ENCODE data around the gene TNFRSF18. TPM values are rescaled to one million over a fixed set of nuclear protein-coding genes. Genes with fewer than 3 reads are reported as not detected.

The TNFRSF18 gene
- total RNA-seq, 1 experiment from 2014 or later, result 0.83 TPM

DNA sequence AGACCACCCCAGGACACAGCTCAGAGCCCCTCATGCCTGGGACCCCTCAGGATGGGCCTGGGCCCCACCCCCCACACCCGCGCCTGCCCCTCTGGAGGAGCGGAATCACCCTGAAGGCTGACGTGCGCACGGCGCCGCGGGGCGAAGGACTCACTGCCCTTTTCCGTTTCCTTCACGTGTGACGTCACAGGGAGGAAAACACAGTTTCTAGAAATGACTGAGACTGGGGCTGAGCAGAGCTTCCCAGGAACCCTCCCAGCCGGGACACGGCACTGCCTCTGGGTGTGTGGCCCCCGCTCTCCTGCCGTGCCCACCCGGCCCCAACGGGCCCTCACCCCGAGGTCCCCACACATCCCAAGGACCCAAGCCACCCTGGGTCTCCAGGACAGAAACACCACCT is 12.9 kb upstream of the TNFRSF18 start:
- TF ChIP-seq, protein P1, sequence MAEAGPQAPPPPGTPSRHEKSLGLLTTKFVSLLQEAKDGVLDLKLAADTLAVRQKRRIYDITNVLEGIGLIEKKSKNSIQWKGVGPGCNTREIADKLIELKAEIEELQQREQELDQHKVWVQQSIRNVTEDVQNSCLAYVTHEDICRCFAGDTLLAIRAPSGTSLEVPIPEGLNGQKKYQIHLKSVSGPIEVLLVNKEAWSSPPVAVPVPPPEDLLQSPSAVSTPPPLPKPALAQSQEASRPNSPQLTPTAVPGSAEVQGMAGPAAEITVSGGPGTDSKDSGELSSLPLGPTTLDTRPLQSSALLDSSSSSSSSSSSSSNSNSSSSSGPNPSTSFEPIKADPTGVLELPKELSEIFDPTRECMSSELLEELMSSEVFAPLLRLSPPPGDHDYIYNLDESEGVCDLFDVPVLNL (CRISPR knock-in tag; IDR thresholded peaks at IDR 0.05; ENCODE audit: borderline replicate concordance, low read depth), result no peak
- TF ChIP-seq NFATC4 (CRISPR knock-in tag; IDR thresholded peaks at IDR 0.05) (no peak), NR1H2 (CRISPR knock-in tag; IDR thresholded peaks at IDR 0.05) (no peak), ATF1 (CRISPR knock-in tag; IDR thresholded peaks at IDR 0.05) (no peak), TEAD1 (CRISPR knock-in tag; IDR thresholded peaks at IDR 0.05) (no peak), NFYB (CRISPR knock-in tag; conservative IDR thresholded peaks at IDR 0.05; ENCODE audit: low read depth) (no peak), ZNF317 (CRISPR knock-in tag; IDR thresholded peaks at IDR 0.05; ENCODE audit: borderline replicate concordance, low read depth) (no peak), NFE2L1 (CRISPR knock-in tag; IDR thresholded peaks at IDR 0.05) (no peak), CREB1 (CRISPR knock-in tag; IDR thresholded peaks at IDR 0.05) (no peak)
- TF ChIP-seq, protein P2, sequence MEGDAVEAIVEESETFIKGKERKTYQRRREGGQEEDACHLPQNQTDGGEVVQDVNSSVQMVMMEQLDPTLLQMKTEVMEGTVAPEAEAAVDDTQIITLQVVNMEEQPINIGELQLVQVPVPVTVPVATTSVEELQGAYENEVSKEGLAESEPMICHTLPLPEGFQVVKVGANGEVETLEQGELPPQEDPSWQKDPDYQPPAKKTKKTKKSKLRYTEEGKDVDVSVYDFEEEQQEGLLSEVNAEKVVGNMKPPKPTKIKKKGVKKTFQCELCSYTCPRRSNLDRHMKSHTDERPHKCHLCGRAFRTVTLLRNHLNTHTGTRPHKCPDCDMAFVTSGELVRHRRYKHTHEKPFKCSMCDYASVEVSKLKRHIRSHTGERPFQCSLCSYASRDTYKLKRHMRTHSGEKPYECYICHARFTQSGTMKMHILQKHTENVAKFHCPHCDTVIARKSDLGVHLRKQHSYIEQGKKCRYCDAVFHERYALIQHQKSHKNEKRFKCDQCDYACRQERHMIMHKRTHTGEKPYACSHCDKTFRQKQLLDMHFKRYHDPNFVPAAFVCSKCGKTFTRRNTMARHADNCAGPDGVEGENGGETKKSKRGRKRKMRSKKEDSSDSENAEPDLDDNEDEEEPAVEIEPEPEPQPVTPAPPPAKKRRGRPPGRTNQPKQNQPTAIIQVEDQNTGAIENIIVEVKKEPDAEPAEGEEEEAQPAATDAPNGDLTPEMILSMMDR (IDR thresholded peaks at IDR 0.05), result no peak
- TF ChIP-seq, protein P3, sequence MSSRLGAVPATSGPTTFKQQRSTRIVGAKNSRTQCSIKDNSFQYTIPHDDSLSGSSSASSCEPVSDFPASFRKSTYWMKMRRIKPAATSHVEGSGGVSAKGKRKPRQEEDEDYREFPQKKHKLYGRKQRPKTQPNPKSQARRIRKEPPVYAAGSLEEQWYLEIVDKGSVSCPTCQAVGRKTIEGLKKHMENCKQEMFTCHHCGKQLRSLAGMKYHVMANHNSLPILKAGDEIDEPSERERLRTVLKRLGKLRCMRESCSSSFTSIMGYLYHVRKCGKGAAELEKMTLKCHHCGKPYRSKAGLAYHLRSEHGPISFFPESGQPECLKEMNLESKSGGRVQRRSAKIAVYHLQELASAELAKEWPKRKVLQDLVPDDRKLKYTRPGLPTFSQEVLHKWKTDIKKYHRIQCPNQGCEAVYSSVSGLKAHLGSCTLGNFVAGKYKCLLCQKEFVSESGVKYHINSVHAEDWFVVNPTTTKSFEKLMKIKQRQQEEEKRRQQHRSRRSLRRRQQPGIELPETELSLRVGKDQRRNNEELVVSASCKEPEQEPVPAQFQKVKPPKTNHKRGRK (CRISPR knock-in tag; IDR thresholded peaks at IDR 0.05; ENCODE audit: borderline replicate concordance), result no peak
- TF ChIP-seq, protein P4, sequence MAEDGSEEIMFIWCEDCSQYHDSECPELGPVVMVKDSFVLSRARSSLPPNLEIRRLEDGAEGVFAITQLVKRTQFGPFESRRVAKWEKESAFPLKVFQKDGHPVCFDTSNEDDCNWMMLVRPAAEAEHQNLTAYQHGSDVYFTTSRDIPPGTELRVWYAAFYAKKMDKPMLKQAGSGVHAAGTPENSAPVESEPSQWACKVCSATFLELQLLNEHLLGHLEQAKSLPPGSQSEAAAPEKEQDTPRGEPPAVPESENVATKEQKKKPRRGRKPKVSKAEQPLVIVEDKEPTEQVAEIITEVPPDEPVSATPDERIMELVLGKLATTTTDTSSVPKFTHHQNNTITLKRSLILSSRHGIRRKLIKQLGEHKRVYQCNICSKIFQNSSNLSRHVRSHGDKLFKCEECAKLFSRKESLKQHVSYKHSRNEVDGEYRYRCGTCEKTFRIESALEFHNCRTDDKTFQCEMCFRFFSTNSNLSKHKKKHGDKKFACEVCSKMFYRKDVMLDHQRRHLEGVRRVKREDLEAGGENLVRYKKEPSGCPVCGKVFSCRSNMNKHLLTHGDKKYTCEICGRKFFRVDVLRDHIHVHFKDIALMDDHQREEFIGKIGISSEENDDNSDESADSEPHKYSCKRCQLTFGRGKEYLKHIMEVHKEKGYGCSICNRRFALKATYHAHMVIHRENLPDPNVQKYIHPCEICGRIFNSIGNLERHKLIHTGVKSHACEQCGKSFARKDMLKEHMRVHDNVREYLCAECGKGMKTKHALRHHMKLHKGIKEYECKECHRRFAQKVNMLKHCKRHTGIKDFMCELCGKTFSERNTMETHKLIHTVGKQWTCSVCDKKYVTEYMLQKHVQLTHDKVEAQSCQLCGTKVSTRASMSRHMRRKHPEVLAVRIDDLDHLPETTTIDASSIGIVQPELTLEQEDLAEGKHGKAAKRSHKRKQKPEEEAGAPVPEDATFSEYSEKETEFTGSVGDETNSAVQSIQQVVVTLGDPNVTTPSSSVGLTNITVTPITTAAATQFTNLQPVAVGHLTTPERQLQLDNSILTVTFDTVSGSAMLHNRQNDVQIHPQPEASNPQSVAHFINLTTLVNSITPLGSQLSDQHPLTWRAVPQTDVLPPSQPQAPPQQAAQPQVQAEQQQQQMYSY (CRISPR knock-in tag; IDR thresholded peaks at IDR 0.05), result no peak
- TF ChIP-seq, protein P5, sequence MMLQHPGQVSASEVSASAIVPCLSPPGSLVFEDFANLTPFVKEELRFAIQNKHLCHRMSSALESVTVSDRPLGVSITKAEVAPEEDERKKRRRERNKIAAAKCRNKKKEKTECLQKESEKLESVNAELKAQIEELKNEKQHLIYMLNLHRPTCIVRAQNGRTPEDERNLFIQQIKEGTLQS (CRISPR knock-in tag; conservative IDR thresholded peaks at IDR 0.05), result no peak
- TF ChIP-seq, protein P6, sequence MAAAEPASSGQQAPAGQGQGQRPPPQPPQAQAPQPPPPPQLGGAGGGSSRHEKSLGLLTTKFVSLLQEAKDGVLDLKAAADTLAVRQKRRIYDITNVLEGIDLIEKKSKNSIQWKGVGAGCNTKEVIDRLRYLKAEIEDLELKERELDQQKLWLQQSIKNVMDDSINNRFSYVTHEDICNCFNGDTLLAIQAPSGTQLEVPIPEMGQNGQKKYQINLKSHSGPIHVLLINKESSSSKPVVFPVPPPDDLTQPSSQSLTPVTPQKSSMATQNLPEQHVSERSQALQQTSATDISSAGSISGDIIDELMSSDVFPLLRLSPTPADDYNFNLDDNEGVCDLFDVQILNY (CRISPR knock-in tag; IDR thresholded peaks at IDR 0.05), result no peak
- TF ChIP-seq, protein P7, sequence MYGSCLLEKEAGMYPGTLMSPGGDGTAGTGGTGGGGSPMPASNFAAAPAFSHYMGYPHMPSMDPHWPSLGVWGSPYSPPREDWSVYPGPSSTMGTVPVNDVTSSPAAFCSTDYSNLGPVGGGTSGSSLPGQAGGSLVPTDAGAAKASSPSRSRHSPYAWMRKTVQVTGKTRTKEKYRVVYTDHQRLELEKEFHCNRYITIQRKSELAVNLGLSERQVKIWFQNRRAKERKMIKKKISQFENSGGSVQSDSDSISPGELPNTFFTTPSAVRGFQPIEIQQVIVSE (CRISPR knock-in tag; IDR thresholded peaks at IDR 0.05; ENCODE audit: borderline replicate concordance), result no peak
- TF ChIP-seq, protein P8, sequence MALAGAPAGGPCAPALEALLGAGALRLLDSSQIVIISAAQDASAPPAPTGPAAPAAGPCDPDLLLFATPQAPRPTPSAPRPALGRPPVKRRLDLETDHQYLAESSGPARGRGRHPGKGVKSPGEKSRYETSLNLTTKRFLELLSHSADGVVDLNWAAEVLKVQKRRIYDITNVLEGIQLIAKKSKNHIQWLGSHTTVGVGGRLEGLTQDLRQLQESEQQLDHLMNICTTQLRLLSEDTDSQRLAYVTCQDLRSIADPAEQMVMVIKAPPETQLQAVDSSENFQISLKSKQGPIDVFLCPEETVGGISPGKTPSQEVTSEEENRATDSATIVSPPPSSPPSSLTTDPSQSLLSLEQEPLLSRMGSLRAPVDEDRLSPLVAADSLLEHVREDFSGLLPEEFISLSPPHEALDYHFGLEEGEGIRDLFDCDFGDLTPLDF (CRISPR knock-in tag; IDR thresholded peaks at IDR 0.05), result no peak
- TF ChIP-seq, protein P9, sequence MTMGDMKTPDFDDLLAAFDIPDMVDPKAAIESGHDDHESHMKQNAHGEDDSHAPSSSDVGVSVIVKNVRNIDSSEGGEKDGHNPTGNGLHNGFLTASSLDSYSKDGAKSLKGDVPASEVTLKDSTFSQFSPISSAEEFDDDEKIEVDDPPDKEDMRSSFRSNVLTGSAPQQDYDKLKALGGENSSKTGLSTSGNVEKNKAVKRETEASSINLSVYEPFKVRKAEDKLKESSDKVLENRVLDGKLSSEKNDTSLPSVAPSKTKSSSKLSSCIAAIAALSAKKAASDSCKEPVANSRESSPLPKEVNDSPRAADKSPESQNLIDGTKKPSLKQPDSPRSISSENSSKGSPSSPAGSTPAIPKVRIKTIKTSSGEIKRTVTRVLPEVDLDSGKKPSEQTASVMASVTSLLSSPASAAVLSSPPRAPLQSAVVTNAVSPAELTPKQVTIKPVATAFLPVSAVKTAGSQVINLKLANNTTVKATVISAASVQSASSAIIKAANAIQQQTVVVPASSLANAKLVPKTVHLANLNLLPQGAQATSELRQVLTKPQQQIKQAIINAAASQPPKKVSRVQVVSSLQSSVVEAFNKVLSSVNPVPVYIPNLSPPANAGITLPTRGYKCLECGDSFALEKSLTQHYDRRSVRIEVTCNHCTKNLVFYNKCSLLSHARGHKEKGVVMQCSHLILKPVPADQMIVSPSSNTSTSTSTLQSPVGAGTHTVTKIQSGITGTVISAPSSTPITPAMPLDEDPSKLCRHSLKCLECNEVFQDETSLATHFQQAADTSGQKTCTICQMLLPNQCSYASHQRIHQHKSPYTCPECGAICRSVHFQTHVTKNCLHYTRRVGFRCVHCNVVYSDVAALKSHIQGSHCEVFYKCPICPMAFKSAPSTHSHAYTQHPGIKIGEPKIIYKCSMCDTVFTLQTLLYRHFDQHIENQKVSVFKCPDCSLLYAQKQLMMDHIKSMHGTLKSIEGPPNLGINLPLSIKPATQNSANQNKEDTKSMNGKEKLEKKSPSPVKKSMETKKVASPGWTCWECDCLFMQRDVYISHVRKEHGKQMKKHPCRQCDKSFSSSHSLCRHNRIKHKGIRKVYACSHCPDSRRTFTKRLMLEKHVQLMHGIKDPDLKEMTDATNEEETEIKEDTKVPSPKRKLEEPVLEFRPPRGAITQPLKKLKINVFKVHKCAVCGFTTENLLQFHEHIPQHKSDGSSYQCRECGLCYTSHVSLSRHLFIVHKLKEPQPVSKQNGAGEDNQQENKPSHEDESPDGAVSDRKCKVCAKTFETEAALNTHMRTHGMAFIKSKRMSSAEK (CRISPR knock-in tag; IDR thresholded peaks at IDR 0.05; ENCODE audit: borderline replicate concordance), result no peak
- H3K9me3 Mint-ChIP-seq, result no peaks in the 10 kb centered on the region
- POLR2A ChIA-PET, result no interaction called here
- DNase-seq (ENCODE audit: low spot score) (no peak), ATAC-seq (no peak)
- H3K27me3 Mint-ChIP-seq (ENCODE audit: low read depth), result no peaks in the 10 kb centered on the region
- H3K27ac Mint-ChIP-seq, result no peak overlapping the region
- H3K4me3 Mint-ChIP-seq, result no peak overlapping the region
- peaks cover 12% of the 10 kb centered on the region for H3K36me3 Mint-ChIP-seq
- no peaks in the 10 kb centered on the region for H3K4me1 Mint-ChIP-seq
- CTCF ChIA-PET, result no interaction called here
